ENCODE results near the gene CDHR4.
"Not testable (repeated sequence)": the region's sequence is repeated elsewhere in the genome, so short reads cannot be mapped to it uniquely, and the experiment has no call there.

The CDHR4 gene

GRCh38 chr3:49799761-49800160 lies at the start of gene CDHR4:
TSS of gene CDHR4 (minus strand) at chr3:49799873. CDS start at chr3:49799812, 61 bp downstream.
- no peak for DNase-seq

- no peak for DNase-seq
These were observed 46.0 kb upstream of the CDHR4 start for GRCh38 chr3:49845694-49846093.

GRCh38 chr3:49844464-49845183 lies 45.0 kb upstream of the CDHR4 start:
- DNase-seq: no peak

DNA sequence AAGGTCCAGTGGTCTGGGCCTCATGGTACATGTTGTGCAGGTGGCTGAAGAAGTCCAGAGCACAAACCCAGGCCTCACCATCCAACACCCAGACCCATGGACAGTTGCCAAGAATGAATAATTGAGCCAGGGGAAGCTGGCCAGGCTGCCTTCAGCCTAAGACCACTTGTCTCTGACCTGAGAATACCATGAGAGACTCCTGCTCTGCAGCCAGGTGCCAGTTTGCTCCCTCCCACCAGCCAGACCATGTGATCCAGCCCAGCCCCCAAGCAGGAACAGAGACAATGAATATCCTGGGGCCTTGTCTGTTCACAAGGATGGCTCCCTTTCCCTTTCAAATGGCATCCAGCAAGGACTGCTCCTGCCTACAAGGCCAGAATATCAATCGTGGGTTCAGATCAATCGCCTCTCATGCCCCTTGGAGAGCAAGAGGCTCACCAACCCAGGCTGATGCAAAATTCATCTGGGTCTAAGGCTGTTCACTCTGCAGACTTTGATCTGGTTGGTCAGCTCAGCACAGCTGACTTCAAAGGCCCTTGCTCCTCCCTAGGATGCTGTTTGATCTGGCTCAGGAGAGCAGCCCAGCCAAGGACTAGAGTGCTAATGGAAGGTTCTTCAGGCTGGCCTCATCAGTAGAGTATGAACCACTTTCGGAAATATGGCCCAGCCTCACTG lies 43.3 kb upstream of the CDHR4 start:
- DNase-seq: no peak

DNA sequence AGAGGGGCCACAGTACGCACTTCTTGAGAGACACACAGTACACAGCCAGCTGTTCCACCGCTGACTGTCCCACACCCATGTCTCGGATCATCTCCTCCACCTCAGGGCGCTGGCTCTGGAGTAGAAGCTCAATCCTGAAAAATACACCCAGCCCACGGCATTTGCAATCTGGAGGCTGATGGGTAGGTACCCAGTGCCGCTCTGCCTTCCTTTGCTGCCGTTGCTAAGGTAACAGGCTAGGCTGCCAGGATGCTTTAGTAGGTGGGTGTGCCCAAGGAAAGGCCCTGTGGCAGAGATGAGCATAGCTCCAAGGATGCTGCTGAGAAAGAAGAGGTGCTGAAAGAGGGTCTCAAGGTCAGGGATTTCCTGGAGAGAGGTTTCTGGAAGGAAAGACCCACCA lies 42.1 kb upstream of the CDHR4 start:
- DNase-seq: no peak

DNA sequence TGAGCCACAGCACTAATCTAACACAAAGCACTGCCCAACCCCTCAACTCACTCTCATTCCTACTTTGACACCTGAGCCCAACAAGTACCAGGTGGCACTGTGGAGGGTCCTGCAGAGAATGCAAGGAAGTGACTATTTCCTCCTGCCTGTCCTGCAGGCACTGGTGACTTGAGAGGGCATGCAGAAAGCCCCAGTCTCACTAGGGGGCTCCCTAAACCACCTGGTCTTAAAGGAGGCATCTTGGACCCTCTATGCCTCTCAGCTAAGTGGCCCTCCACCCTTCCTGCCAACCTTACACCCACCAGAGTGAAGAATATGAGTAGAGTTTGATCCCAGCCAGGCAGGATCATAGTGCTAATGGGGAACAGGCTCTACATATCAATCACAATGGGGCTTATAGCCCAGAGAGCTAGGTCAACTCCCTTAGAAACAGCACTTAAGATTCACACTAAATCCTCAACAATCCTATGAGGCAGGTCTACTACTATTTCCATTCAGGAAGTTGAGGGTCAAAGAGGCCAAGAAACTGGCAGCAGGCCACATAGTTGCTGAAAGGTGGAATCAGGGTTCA lies 41.5 kb upstream of the CDHR4 start:
- DNase-seq: no peak

DNA sequence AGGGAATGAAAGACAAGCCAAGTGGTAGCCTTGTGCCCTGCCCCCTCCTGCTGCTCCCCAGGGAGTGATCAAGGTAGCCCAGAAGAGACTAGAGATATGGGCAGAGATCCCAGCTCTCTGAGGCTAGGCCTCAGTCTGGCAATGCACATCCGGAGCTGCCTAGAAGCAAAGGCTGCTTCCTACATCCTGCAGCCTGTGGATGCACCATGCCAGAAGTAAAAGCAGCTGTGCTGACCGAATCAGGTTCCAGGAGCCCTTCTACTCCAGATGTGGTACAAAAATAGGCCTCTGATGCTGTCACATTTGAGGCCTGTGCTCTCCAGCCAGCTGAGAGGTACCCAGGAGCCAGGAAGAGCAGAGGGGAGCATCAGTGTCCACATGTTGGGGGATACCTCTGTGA lies 40.7 kb upstream of the CDHR4 start:
- DNase-seq: no peak

- DNase-seq: peak; percentile 13
These were observed 39.6 kb upstream of the CDHR4 start for GRCh38 chr3:49839193-49839809.

DNA sequence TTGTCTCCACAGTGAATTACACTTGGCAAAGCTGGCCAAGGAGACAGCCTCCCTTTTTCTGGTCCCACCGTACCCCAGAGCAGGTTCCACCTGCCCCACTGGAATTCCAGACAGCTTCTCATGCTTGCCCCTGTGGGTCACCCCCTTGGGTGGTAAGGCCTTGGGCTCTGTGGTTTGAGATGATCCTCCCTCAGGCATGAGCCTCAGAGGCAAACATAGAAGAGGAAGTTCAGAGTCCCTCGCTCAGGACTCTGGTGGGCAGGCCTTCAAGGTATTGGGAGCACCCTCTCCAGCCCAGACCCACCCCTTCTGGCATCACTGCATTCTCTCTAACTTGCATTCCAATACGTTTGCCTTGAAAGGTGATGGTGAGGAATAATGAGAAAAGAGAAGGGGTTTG lies 31.7 kb upstream of the CDHR4 start:
- DNase-seq: no peak

- no peak for DNase-seq
These were observed 26.3 kb upstream of the CDHR4 start for GRCh38 chr3:49826016-49826415.

GRCh38 chr3:49823131-49823530 lies 23.5 kb upstream of the CDHR4 start:
- DNase-seq: not testable (repeated sequence)

GRCh38 chr3:49813497-49814174 lies 14.0 kb upstream of the CDHR4 start, which contains the start of gene UBA7:
TSS of gene UBA7 (minus strand) at chr3:49813953. CDS start at chr3:49813787, 166 bp downstream.
- DNase-seq: no peak

DNA sequence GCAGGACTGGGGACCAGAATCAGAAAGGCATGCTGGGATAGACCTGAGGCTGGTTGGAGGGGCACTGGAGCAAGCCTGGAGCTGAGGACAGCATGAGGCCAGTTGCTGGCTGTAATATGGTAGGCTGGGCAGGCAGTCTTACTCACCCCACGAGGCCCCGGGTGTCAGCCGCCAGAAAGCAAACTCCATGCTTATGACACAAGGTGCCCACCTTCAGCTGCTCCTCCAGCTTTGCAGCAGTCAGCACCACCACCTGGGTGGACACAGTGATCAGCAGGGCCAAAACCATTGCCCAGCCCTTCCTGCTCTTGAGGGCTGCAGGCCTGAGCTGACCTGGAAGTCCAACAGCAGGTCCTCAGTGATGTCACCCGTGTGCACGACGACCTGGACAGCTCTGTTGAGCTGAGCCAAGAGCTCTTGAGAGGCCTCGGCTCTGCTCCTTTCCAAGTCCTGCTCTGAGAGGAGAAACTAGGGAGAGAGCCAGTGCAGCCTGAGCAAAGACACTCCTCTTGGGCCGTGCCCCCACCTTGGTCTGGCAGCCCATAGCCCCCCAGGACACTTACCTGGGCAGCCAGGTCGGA lies 13.3 kb upstream of the CDHR4 start:
- no peak for DNase-seq

DNA sequence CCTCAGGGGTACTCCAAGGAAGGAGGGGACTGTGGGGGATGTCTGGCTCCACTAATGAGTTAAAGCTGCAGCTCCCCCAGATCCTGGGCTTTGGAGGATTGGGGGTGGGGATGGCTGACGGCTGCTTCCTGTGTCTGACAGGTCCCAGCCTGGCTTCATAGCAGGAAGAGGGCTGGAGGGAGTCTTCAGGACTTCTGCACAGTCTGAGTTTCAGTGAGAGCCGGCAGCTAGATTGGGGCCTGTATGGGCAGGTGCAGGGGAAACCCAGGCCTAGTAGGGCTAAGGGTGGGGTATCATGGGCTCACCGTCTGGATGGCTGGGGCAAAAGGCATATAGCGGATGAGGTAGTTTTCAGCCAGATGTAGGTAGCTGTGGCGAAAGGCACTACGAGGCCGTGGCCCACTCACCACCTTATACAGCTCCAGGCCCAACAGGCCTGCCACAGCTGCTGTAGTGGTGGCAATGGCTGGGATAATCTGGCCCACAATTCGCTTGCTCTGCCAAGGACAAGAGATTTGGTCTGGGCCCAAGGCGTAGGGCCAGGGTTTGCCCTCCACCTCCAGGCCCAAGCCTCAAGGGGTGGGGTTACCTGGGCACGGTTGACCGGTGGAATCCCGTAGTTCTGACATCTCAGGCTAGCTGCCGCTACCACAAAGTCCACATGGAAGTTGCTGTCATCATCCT lies 7.9 kb upstream of the CDHR4 start:
- no peak for DNase-seq

- DNase-seq: no peak
These were observed 7.2 kb upstream of the CDHR4 start for GRCh38 chr3:49806850-49807249.

GRCh38 chr3:49805897-49806701 lies 6.4 kb upstream of the CDHR4 start:
- DNase-seq: no peak

DNA sequence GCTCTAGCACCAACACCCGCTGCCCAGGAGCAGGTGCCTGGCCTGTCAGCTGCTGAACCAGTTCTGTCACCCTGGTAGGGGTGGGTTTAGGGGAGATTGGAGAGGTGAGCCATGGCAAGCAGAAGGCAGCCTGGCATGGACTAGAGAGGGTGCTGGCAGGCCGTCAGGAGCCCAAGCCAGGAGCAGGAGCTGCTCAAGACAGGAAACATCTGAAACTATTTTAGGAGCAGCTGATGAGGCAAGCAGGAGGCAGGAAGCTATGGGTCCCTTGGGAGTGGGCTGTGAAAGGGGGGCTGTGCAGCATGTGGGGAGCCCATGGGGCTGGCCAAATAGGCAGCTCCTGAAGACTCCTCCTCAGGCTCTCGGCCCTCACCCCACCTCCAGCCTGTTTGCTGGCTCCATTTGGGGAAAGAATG lies 5.7 kb upstream of the CDHR4 start:
- no peak for DNase-seq

GRCh38 chr3:49804141-49805041 lies 4.7 kb upstream of the CDHR4 start:
- DNase-seq: no peak

- peak; percentile 50 for DNase-seq
These were observed 3.9 kb upstream of the CDHR4 start for GRCh38 chr3:49803465-49804140.
